Smooth muscle cell (in vitro differentiated cells): ENCODE results near the gene CLDN11. TPM values are rescaled to one million over a fixed set of nuclear protein-coding genes. Genes with fewer than 3 reads are reported as not detected.

Experiments
- DNase-seq: peaks from one replicate; lab custom pipeline; 2025; ENCODE audit not compliant: unreplicated experiment; lab: John Stamatoyannopoulos, UW
- H2AFZ ChIP-seq: fragments of 200-600 bp; sonication (generic); 2 replicates; pipeline ENCODE4 v1.6.0; 2016; ENCODE audit warnings: antibody characterized with exemption, low read depth, mild to moderate bottlenecking
- H3F3A ChIP-seq: fragments of 200-600 bp; sonication (generic); 2 replicates; pipeline ENCODE4 v1.6.0; 2017; ENCODE audit warnings: antibody characterized with exemption, low read depth
- H3K27ac ChIP-seq: fragments of 200-600 bp; sonication (generic); 2 replicates; pipeline ENCODE4 v1.5.1; 2016; ENCODE audit warnings: low read depth, mild to moderate bottlenecking
- H3K27me3 ChIP-seq: fragments of 200-600 bp; sonication (generic); 2 replicates; pipeline ENCODE4 v1.6.1; 2016; ENCODE audit warnings: low read depth, mild to moderate bottlenecking
- H3K36me3 ChIP-seq: fragments of 200-600 bp; sonication (generic); 2 replicates; pipeline ENCODE4 v1.5.1; 2016; ENCODE audit warnings: low read depth
- H3K4me1 ChIP-seq: fragments of 200-600 bp; sonication (generic); 2 replicates; pipeline ENCODE4 v1.5.1; 2016; ENCODE audit warnings: low read depth
- H3K4me2 ChIP-seq: fragments of 200-600 bp; sonication (generic); 2 replicates; pipeline ENCODE4 v1.6.0; 2016; ENCODE audit warnings: mild to moderate bottlenecking
- H3K4me3 ChIP-seq: fragments of 200-600 bp; sonication (generic); 2 replicates; pipeline ENCODE4 v1.5.1; 2016; ENCODE audit warnings: mild to moderate bottlenecking
- H3K79me2 ChIP-seq: fragments of 200-600 bp; sonication (generic); 2 replicates; pipeline ENCODE4 v1.6.0; 2016; ENCODE audit warnings: low read depth, mild to moderate bottlenecking
- H3K9ac ChIP-seq: fragments of 200-600 bp; sonication (generic); 2 replicates; pipeline ENCODE4 v1.6.0; 2016; ENCODE audit warnings: low read depth
- H3K9me3 ChIP-seq: fragments of 200-600 bp; sonication (generic); replicated peaks from 2 replicates; pipeline ENCODE4 v1.5.1; 2016; ENCODE audit warnings: low read depth
- H4K20me1 ChIP-seq: fragments of 200-600 bp; sonication (generic); 2 replicates; pipeline ENCODE4 v1.6.0; 2016; ENCODE audit warnings: low read depth
- CTCF ChIP-seq: fragments of 200-600 bp; sonication (generic); IDR thresholded peaks from 2 replicates; pipeline ENCODE4 v1.5.1; 2017; ENCODE audit warnings: borderline replicate concordance, mild to moderate bottlenecking, antibody characterized with exemption; ENCODE audit not compliant: insufficient read depth, poor library complexity, severe bottlenecking
- WGBS: methylation state at CpG from one replicate; pipeline ENCODE4 v1.1.7; 2016; ENCODE audit warnings: low lambda C conversion rate; 5-methylcytosine and 5-hydroxymethylcytosine counted together
- polyA plus RNA-seq: library from polyadenylated mRNA; unstranded; fragments of >200 nt; fragmentation: Nextera tagmentation; extraction: Ambion mirVana; gene quantifications from 2 replicates; pipeline ENCODE4 v1.2.1, GENCODE V29; 2016
- total RNA-seq: library from RNA; depleted of rRNA; stranded (reverse); fragments of >200 nt; gene quantifications from 2 replicates; pipeline ENCODE4 v1.2.3, GENCODE V29; 2014

The CLDN11 gene
- total and polyA plus RNA-seq, 2 experiments from 2014 or later: 1.0 to 4.2 TPM

- H3K9ac ChIP-seq: no peak overlapping the region
- 100% methylated on average over 4 of the region's 4 CpGs for WGBS
- no peak for DNase-seq
Measured at GRCh38 chr3:170441412-170441811, 22.7 kb downstream of the CLDN11 start.

GRCh38 chr3:170442947-170443346 is 24.3 kb downstream of the CLDN11 start:
- no peaks in the 10 kb centered on the region for H3K79me2 ChIP-seq
- H3K4me2 ChIP-seq: no peak overlapping the region
- no peaks in the 10 kb centered on the region for H3K4me1 ChIP-seq
- no peak overlapping the region for H3K9ac ChIP-seq
- H3F3A ChIP-seq: no peaks in the 10 kb centered on the region
- no peaks in the 10 kb centered on the region for H3K27me3 ChIP-seq
- no peaks in the 10 kb centered on the region for H3K9me3 ChIP-seq
- H2AFZ ChIP-seq: no peak overlapping the region
- no peaks in the 10 kb centered on the region for H3K36me3 ChIP-seq
- DNase-seq: no peak
- no peak overlapping the region for H3K27ac ChIP-seq
- no peak for TF ChIP-seq CTCF
- no peaks in the 10 kb centered on the region for H4K20me1 ChIP-seq
- H3K4me3 ChIP-seq: no peak overlapping the region

More at GRCh38 chr3:170441412-170441811, 22.7 kb downstream of the CLDN11 start:
- Histone ChIP-seq H3K4me2 (no peak overlapping the region), H3K36me3 (no peaks in the 10 kb centered on the region), H3F3A (no peaks in the 10 kb centered on the region), H4K20me1 (no peaks in the 10 kb centered on the region), H3K79me2 (no peaks in the 10 kb centered on the region), H3K4me3 (no peak overlapping the region), H2AFZ (no peak overlapping the region), H3K9me3 (no peaks in the 10 kb centered on the region), H3K4me1 (no peaks in the 10 kb centered on the region), H3K27me3 (no peaks in the 10 kb centered on the region), H3K27ac (no peak overlapping the region)
- no peak for TF ChIP-seq CTCF

GRCh38 chr3:170443457-170443856 is 24.8 kb downstream of the CLDN11 start:
- no peak overlapping the region for H3K9ac ChIP-seq
- H2AFZ ChIP-seq: no peak overlapping the region
- no peak overlapping the region for H3K4me3 ChIP-seq
- no peaks in the 10 kb centered on the region for H3K9me3 ChIP-seq
- DNase-seq: no peak
- no peaks in the 10 kb centered on the region for H3K4me1 ChIP-seq
- no peak overlapping the region for H3K4me2 ChIP-seq
- H3K36me3 ChIP-seq: no peaks in the 10 kb centered on the region
- H3K79me2 ChIP-seq: no peaks in the 10 kb centered on the region
- H3K27ac ChIP-seq: no peak overlapping the region
- H3K27me3 ChIP-seq: no peaks in the 10 kb centered on the region
- H3F3A ChIP-seq: no peaks in the 10 kb centered on the region
- TF ChIP-seq CTCF: no peak
- H4K20me1 ChIP-seq: no peaks in the 10 kb centered on the region

- no peak overlapping the region for H3K9ac ChIP-seq
- no peak overlapping the region for H3K27ac ChIP-seq
- H3K4me2 ChIP-seq: no peak overlapping the region
Measured at GRCh38 chr3:170448584-170448983, 29.9 kb downstream of the CLDN11 start.

More at GRCh38 chr3:170448584-170448983, 29.9 kb downstream of the CLDN11 start:
- H4K20me1 ChIP-seq: no peaks in the 10 kb centered on the region
- no peaks in the 10 kb centered on the region for H3F3A ChIP-seq
- no peaks in the 10 kb centered on the region for H3K27me3 ChIP-seq
- DNase-seq: no peak
- TF ChIP-seq CTCF: no peak
- H2AFZ ChIP-seq: no peak overlapping the region
- no peak overlapping the region for H3K4me3 ChIP-seq
- H3K36me3 ChIP-seq: no peaks in the 10 kb centered on the region
- no peaks in the 10 kb centered on the region for H3K4me1 ChIP-seq
- H3K9me3 ChIP-seq: no peaks in the 10 kb centered on the region
- H3K79me2 ChIP-seq: no peaks in the 10 kb centered on the region
- 90% methylated on average over 3 of the region's 3 CpGs for WGBS
